OCI-LY1 (cell line): ENCODE results near the gene MELTF.

Experiments
- H2AFZ ChIP-seq: fragments of 200-600 bp; sonication (generic), shearing (Covaris generic); 2 replicates; pipeline ENCODE4 v1.6.0; 2014; ENCODE audit warnings: antibody characterized with exemption, mild to moderate bottlenecking, low read length
- H3F3A ChIP-seq: fragments of 200-600 bp; sonication (generic), shearing (Covaris generic); 2 replicates; pipeline ENCODE4 v1.6.0; 2014; ENCODE audit warnings: mild to moderate bottlenecking, antibody characterized with exemption, low read length, moderate library complexity; ENCODE audit not compliant: insufficient read depth
- H3K27ac ChIP-seq: fragments of 200-600 bp; sonication (generic); 2 replicates; pipeline ENCODE4 v1.5.1; 2014; ENCODE audit warnings: low read length, mixed run types, mild to moderate bottlenecking, low read depth; ENCODE audit not compliant: poor library complexity, severe bottlenecking
- H3K27me3 ChIP-seq: fragments of 200-600 bp; sonication (generic); 2 replicates; pipeline ENCODE4 v1.6.0; 2014; ENCODE audit warnings: antibody characterized with exemption, mild to moderate bottlenecking, low read length, moderate library complexity; ENCODE audit not compliant: insufficient read depth
- H3K36me3 ChIP-seq: fragments of 200-600 bp; sonication (generic); 2 replicates; pipeline ENCODE4 v1.6.1; 2014; ENCODE audit warnings: mild to moderate bottlenecking, antibody characterized with exemption, low read length, moderate library complexity, mixed read lengths; ENCODE audit not compliant: insufficient read depth
- H3K4me1 ChIP-seq: fragments of 200-600 bp; sonication (generic); 2 replicates; pipeline ENCODE4 v1.5.1; 2014; ENCODE audit warnings: mild to moderate bottlenecking, low read length, moderate library complexity; ENCODE audit not compliant: insufficient read depth, severe bottlenecking
- H3K4me2 ChIP-seq: fragments of 200-600 bp; sonication (generic), shearing (Covaris generic); 2 replicates; pipeline ENCODE4 v1.6.1; 2014; ENCODE audit warnings: low read length
- H3K4me3 ChIP-seq: fragments of 200-600 bp; sonication (generic); 2 replicates; pipeline ENCODE4 v1.5.1; 2014; ENCODE audit warnings: low read length, low read depth, mild to moderate bottlenecking, mixed read lengths; ENCODE audit not compliant: poor library complexity, severe bottlenecking
- H3K79me2 ChIP-seq: fragments of 200-600 bp; shearing (Covaris generic); 2 replicates; pipeline ENCODE4 v1.6.1; 2016; ENCODE audit warnings: mixed run types, low read length, mixed read lengths; ENCODE audit not compliant: insufficient read depth
- H3K9ac ChIP-seq: fragments of 200-600 bp; sonication (generic), shearing (Covaris generic); 2 replicates; pipeline ENCODE4 v1.6.1; 2014; ENCODE audit warnings: mild to moderate bottlenecking, low read length, mixed read lengths
- H3K9me2 ChIP-seq: fragments of 200-600 bp; sonication (generic), shearing (Covaris generic); 2 replicates; pipeline ENCODE4 v1.6.1; 2014; ENCODE audit warnings: low read depth, mild to moderate bottlenecking, low read length, mixed read lengths
- H3K9me3 ChIP-seq: fragments of 200-600 bp; shearing (Covaris generic); 2 replicates; pipeline ENCODE4 v1.6.1; 2014; ENCODE audit warnings: low read length, mixed read lengths
- H4K20me1 ChIP-seq: fragments of 200-600 bp; sonication (generic), shearing (Covaris generic); 2 replicates; pipeline ENCODE4 v1.6.0; 2016; ENCODE audit warnings: mild to moderate bottlenecking, low read length; ENCODE audit not compliant: insufficient read depth
- CTCF ChIP-seq: fragments of 200-600 bp; sonication (generic), shearing (Covaris generic); IDR thresholded peaks from 2 replicates; pipeline ENCODE4 v1.5.1; 2017; ENCODE audit warnings: mild to moderate bottlenecking, antibody characterized with exemption, low read length, moderate library complexity, mixed read lengths
- EZH2 ChIP-seq: fragments of 200-600 bp; sonication (generic), shearing (Covaris generic); IDR thresholded peaks from 2 replicates; pipeline ENCODE4 v1.8.0; 2017; ENCODE audit warnings: borderline replicate concordance, mixed run types, mild to moderate bottlenecking, antibody characterized with exemption, low read length, moderate library complexity, mixed read lengths

MELTF gene

GRCh38 chr3:197025736-197026480 lies 3.7 kb downstream of the MELTF start:
- no peaks in the 10 kb centered on the region for H3K9me2 ChIP-seq
- TF ChIP-seq EZH2 = no peak
- TF ChIP-seq CTCF = no peak
- H3K27ac ChIP-seq = no peak overlapping the region
- no peaks in the 10 kb centered on the region for H3K36me3 ChIP-seq
- no peaks in the 10 kb centered on the region for H4K20me1 ChIP-seq
- H3K27me3 ChIP-seq = peaks cover 29% of the 10 kb centered on the region
- no peaks in the 10 kb centered on the region for H3F3A ChIP-seq
- H2AFZ ChIP-seq = no peak overlapping the region
- H3K9ac ChIP-seq = no peak overlapping the region
- no peaks in the 10 kb centered on the region for H3K79me2 ChIP-seq
- H3K4me2 ChIP-seq = no peak overlapping the region
- H3K4me3 ChIP-seq = no peak overlapping the region
- H3K9me3 ChIP-seq = no peaks in the 10 kb centered on the region
- peaks cover 42% of the 10 kb centered on the region for H3K4me1 ChIP-seq

DNA sequence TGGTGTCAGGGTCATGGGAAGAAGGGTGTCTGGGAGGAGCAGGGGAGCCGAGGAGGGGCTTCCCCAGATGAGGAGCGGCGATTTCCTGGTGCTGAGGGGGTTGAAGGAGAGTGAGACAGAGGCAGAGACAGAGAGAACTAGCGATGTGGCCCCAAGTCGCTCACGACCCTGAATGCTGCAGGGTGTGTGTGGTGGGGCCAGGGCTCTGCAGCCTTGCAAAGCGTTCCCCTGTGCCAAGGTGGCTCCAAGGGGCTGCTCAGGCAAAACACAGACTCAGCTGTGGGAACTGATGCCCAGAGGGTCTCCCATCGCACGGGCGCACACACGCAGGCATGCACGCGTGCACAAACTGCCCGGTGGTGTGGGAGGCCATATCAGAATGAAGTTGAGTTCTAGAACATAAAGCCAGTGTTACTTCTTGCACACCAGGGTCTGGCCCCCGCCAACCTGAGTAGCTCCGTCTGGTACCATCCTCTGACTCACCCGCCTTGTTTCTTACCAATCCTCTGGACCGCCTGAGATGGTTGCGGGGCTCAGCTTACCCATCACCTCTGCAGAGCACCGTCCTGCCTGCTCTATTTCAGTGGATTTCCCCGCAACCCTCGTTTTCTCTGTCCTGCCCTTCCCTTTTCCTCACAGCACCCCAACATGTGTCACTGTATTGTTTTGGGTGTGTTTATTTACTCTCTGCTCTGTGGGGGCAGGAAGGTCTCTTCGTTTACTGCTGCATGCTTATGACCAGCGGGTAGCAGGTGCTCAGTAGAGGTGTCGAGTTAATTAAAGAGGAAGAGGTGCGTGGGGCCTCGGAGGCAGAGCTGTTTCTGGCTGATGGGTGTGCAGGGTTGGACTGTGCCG lies 4.5 kb downstream of the MELTF start:
- no peak overlapping the region for H3K4me2 ChIP-seq

More for the DNA sequence above, 4.5 kb downstream of the MELTF start:
- Histone ChIP-seq H4K20me1 (no peaks in the 10 kb centered on the region), H3K9ac (no peak overlapping the region), H3K36me3 (no peaks in the 10 kb centered on the region), H3K27ac (no peak overlapping the region), H3K27me3 (peaks cover 30% of the 10 kb centered on the region), H3K9me3 (no peaks in the 10 kb centered on the region), H3K4me1 (peaks cover 35% of the 10 kb centered on the region), H2AFZ (no peak overlapping the region), H3K4me3 (no peak overlapping the region), H3F3A (no peaks in the 10 kb centered on the region), H3K79me2 (no peaks in the 10 kb centered on the region), H3K9me2 (no peaks in the 10 kb centered on the region)
- TF ChIP-seq CTCF (no peak), EZH2 (no peak)
